ENCODE measurements around the gene SNRNP27. TPM values are rescaled to one million over a fixed set of nuclear protein-coding genes. Genes with fewer than 3 reads are reported as not detected.

Gene SNRNP27
- total RNA-seq, 4 donors from 2014 or later: 8.2 to 64.6 (median 49.9) TPM

DNA sequence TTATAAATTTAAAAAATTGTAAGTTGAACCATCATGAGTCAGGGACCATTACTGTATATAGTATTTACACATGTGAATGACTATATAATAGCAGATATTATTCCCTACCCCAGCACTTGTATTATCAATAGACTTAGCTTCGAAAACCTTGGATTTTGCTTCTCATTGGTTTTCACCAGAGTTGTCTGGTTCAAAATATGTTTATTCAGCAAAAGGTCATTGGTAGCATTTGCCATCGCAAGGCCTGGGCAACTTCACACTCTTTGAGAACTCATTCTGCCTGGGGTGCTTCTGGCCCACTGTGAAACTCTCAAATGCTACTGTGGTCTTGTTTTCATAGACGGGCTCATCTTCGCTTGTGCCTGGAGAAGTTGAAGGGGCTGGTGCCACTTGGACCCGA, 41.3 kb downstream of the SNRNP27 start:
- Histone ChIP-seq H3K36me3 (no peaks in the 10 kb centered on the region), H3K9me3 (no peaks in the 10 kb centered on the region), H3K27me3 (no peaks in the 10 kb centered on the region), H3K4me1 (no peaks in the 10 kb centered on the region), H3K27ac (no peak overlapping the region), H3K4me3 (no peak overlapping the region)
- TF ChIP-seq POLR2A (IDR thresholded peaks at IDR 0.05): no peak
- TF ChIP-seq, protein P1, sequence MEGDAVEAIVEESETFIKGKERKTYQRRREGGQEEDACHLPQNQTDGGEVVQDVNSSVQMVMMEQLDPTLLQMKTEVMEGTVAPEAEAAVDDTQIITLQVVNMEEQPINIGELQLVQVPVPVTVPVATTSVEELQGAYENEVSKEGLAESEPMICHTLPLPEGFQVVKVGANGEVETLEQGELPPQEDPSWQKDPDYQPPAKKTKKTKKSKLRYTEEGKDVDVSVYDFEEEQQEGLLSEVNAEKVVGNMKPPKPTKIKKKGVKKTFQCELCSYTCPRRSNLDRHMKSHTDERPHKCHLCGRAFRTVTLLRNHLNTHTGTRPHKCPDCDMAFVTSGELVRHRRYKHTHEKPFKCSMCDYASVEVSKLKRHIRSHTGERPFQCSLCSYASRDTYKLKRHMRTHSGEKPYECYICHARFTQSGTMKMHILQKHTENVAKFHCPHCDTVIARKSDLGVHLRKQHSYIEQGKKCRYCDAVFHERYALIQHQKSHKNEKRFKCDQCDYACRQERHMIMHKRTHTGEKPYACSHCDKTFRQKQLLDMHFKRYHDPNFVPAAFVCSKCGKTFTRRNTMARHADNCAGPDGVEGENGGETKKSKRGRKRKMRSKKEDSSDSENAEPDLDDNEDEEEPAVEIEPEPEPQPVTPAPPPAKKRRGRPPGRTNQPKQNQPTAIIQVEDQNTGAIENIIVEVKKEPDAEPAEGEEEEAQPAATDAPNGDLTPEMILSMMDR (IDR thresholded peaks at IDR 0.05): no peak
- no peak for DNase-seq
- intact Hi-C loops (cut with DNase I; ENCODE audit: low total_unique reads): no loop called here

GRCh38 chr2:69936906-69937305, 43.1 kb downstream of the SNRNP27 start:
- intact Hi-C loops (cut with DNase I; ENCODE audit: low total_unique reads): no loop called here

GRCh38 chr2:69937968-69938367, 44.2 kb downstream of the SNRNP27 start:
- Histone ChIP-seq H3K27ac (no peak overlapping the region), H3K9me3 (no peaks in the 10 kb centered on the region), H3K27me3 (no peaks in the 10 kb centered on the region), H3K4me1 (no peaks in the 10 kb centered on the region), H3K36me3 (no peaks in the 10 kb centered on the region), H3K4me3 (no peak overlapping the region)
- intact Hi-C loops (cut with DNase I; ENCODE audit: low total_unique reads): no loop called here
- DNase-seq: no peak
- TF ChIP-seq POLR2A (IDR thresholded peaks at IDR 0.05): no peak
- TF ChIP-seq, protein P1 (IDR thresholded peaks at IDR 0.05): no peak

More at GRCh38 chr2:69936906-69937305, 43.1 kb downstream of the SNRNP27 start:
- H3K27me3 ChIP-seq: no peaks in the 10 kb centered on the region
- TF ChIP-seq, protein P1 (IDR thresholded peaks at IDR 0.05): no peak
- no peak for TF ChIP-seq POLR2A (IDR thresholded peaks at IDR 0.05)
- H3K9me3 ChIP-seq: no peaks in the 10 kb centered on the region
- no peak overlapping the region for H3K27ac ChIP-seq
- H3K4me3 ChIP-seq: no peak overlapping the region
- H3K4me1 ChIP-seq: no peaks in the 10 kb centered on the region
- no peak for DNase-seq
- H3K36me3 ChIP-seq: no peaks in the 10 kb centered on the region

DNA sequence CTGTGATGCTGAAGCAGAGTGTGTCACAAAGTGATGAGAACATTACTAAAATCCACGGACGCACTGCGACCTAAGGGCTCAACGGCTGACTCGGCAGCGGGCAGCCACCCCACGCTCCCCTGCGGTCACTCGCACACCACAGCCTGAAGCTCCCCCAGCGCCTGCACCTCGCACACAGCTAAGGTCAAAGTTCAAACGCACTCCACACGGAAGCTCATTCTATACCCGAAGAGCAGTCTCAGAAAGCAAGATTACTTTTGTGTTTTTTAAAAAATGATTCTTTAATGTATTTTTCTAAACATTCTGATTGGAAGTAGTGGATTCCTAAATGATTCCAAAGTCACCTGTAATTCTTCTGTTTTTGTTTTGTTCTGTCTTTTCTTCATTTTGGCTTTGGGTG, 46.0 kb downstream of the SNRNP27 start:
- no peaks in the 10 kb centered on the region for H3K36me3 ChIP-seq
- H3K27me3 ChIP-seq: no peaks in the 10 kb centered on the region
- H3K9me3 ChIP-seq: no peaks in the 10 kb centered on the region
- H3K4me1 ChIP-seq: no peaks in the 10 kb centered on the region
- no peak overlapping the region for H3K27ac ChIP-seq
- H3K4me3 ChIP-seq: no peak overlapping the region
- TF ChIP-seq POLR2A (IDR thresholded peaks at IDR 0.05): no peak
- TF ChIP-seq, protein P1 (IDR thresholded peaks at IDR 0.05): no peak
- intact Hi-C loops (cut with DNase I; ENCODE audit: low total_unique reads): no loop called here
- no peak for DNase-seq

DNA sequence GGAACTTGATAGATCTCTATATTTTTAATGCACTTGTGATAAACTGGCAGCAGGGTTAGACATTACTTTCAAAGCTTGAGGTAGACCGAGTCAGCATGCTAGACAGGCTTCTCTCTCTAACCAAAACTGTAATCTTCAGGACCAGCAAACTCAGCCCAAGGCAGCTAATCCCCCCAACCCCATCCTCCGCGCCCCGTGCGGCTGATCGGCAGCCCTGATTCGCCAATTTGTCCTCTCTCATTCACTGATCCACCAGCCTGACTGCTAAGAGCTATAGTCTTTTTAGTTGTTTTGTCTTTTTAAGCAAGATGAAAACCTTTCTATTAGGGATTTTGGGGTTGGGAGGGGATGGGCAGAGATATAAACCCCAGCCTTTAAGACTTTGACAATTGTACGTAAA, 46.9 kb downstream of the SNRNP27 start:
- no peaks in the 10 kb centered on the region for H3K4me1 ChIP-seq
- H3K36me3 ChIP-seq: no peaks in the 10 kb centered on the region
- no peak for TF ChIP-seq POLR2A (IDR thresholded peaks at IDR 0.05)
- TF ChIP-seq, protein P1 (IDR thresholded peaks at IDR 0.05): no peak
- H3K4me3 ChIP-seq: no peak overlapping the region
- no peaks in the 10 kb centered on the region for H3K27me3 ChIP-seq
- intact Hi-C loops (cut with DNase I; ENCODE audit: low total_unique reads): no loop called here
- no peak overlapping the region for H3K27ac ChIP-seq
- DNase-seq: no peak
- H3K9me3 ChIP-seq: no peaks in the 10 kb centered on the region
